IMR-90 (cell line): ENCODE data around the gene MS4A2. TPM values are rescaled to one million over a fixed set of nuclear protein-coding genes. Genes with fewer than 3 reads are reported as not detected.

Experiments used
- ATAC-seq: fragments of 200-7000 bp; cut with Tn5 transposase; 2 replicates; pipeline ENCODE4 v1.9.1; 2020; ENCODE audit warnings: low read depth, mild to moderate bottlenecking, moderate library complexity
- BruUV-seq: library from RNA; stranded (reverse); fragments of 400-500 nt; replicated peaks from 2 replicates; lab custom pipeline; 2021; lab: Mats Ljungman, UMichigan
- CTCF ChIA-PET: fragments of 300-600 bp; formaldehyde crosslinking; extraction: SDS; loops from one replicate; lab custom pipeline; 2021; ENCODE audit warnings: antibody characterized with exemption; lab: Yijun Ruan, JAX
- POLR2A ChIA-PET: fragments of 300-600 bp; sonication (Branson Sonifier 250); formaldehyde crosslinking; loops from one replicate; lab custom pipeline; 2022; ENCODE audit warnings: antibody characterized with exemption; ENCODE audit not compliant: unreplicated experiment; lab: Charles Lee
- DNase-seq: peaks from one replicate; pipeline ENCODE4 v3.0.0; 2013
- H2AFZ ChIP-seq: replicated peaks from 2 replicates; pipeline ENCODE3; 2013; ENCODE audit warnings: low read length, mild to moderate bottlenecking; ENCODE audit not compliant: poor library complexity
- H2AK5ac ChIP-seq: 2 replicates; pipeline ENCODE4 v1.6.1; 2013; ENCODE audit warnings: low read depth, low read length, inconsistent platforms
- H2AK9ac ChIP-seq: replicated peaks from 2 replicates; pipeline ENCODE3; 2013; ENCODE audit warnings: mild to moderate bottlenecking, low read depth, low read length, moderate library complexity; ENCODE audit not compliant: poor library complexity
- H2BK120ac ChIP-seq: 2 replicates; pipeline ENCODE4 v1.6.1; 2013; ENCODE audit warnings: low read depth, low read length, inconsistent platforms
- H2BK15ac ChIP-seq: 3 replicates; pipeline ENCODE4 v1.6.1; 2013; ENCODE audit warnings: low read depth, low read length, inconsistent platforms
- H2BK20ac ChIP-seq: 2 replicates; pipeline ENCODE4 v1.6.1; 2013; ENCODE audit warnings: low read depth, mild to moderate bottlenecking, inconsistent platforms, low read length, moderate library complexity
- H2BK5ac ChIP-seq: 2 replicates; pipeline ENCODE4 v1.6.1; 2013; ENCODE audit warnings: mild to moderate bottlenecking, low read depth, low read length, inconsistent platforms; ENCODE audit not compliant: poor library complexity, severe bottlenecking
- H3K14ac ChIP-seq: replicated peaks from 2 replicates; pipeline ENCODE4 v1.6.1; 2013; ENCODE audit warnings: low read depth, low read length, inconsistent platforms
- H3K18ac ChIP-seq: 2 replicates; pipeline ENCODE4 v1.6.1; 2013; ENCODE audit warnings: low read depth, low read length, control low read depth
- H3K23ac ChIP-seq: 2 replicates; pipeline ENCODE4 v1.6.1; 2013; ENCODE audit warnings: low read depth, low read length, inconsistent platforms
- H3K27ac ChIP-seq: 2 replicates; pipeline ENCODE4 v1.5.1; 2013; ENCODE audit warnings: mild to moderate bottlenecking, control low read depth, low read length; ENCODE audit not compliant: insufficient read depth
- H3K27me3 ChIP-seq: 2 replicates; pipeline ENCODE4 v1.6.1; 2013; ENCODE audit warnings: low read length; ENCODE audit not compliant: control insufficient read depth, insufficient read depth
- H3K36me3 ChIP-seq: 2 replicates; pipeline ENCODE4 v1.6.1; 2013; ENCODE audit warnings: low read length, mixed read lengths; ENCODE audit not compliant: control insufficient read depth, insufficient read depth
- H3K4ac ChIP-seq: 2 replicates; pipeline ENCODE4 v1.6.1; 2013; ENCODE audit warnings: low read depth, low read length, inconsistent platforms
- H3K4me1 ChIP-seq: 2 replicates; pipeline ENCODE4 v1.6.1; 2013; ENCODE audit warnings: low read length, mixed read lengths; ENCODE audit not compliant: control insufficient read depth, insufficient read depth
- H3K4me2 ChIP-seq: 2 replicates; pipeline ENCODE4 v1.6.1; 2013; ENCODE audit warnings: low read depth, mild to moderate bottlenecking, control low read depth, low read length, moderate library complexity
- H3K4me3 ChIP-seq: 2 replicates; pipeline ENCODE4 v1.5.1; 2013; ENCODE audit warnings: low read depth, mild to moderate bottlenecking, control low read depth, low read length, moderate library complexity; ENCODE audit not compliant: insufficient read depth
- H3K56ac ChIP-seq: 2 replicates; pipeline ENCODE4 v1.6.1; 2013; ENCODE audit warnings: low read length, inconsistent platforms; ENCODE audit not compliant: insufficient read depth; ENCODE audit errors: extremely low read depth
- H3K79me1 ChIP-seq, 2 experiments: 2 replicates each; pipeline ENCODE4 v1.6.1; 2013; ENCODE audit warnings: low read length in 2 of 2, inconsistent platforms in 1 of 2, low read depth in 1 of 2
- H3K9ac ChIP-seq: 2 replicates; pipeline ENCODE4 v1.6.1; 2013; ENCODE audit warnings: low read depth, low read length, control low read depth
- H3K9me1 ChIP-seq: 2 replicates; pipeline ENCODE4 v1.6.1; 2013; ENCODE audit warnings: low read length, inconsistent platforms; ENCODE audit not compliant: insufficient read depth
- H3K9me3 ChIP-seq: 2 replicates; pipeline ENCODE4 v1.6.1; 2013; ENCODE audit warnings: low read length; ENCODE audit not compliant: control insufficient read depth, insufficient read depth
- H4K20me1 ChIP-seq: 2 replicates; pipeline ENCODE4 v1.6.1; 2013; ENCODE audit warnings: low read length, inconsistent platforms; ENCODE audit not compliant: insufficient read depth
- H4K5ac ChIP-seq: 2 replicates; pipeline ENCODE4 v1.6.1; 2013; ENCODE audit warnings: mild to moderate bottlenecking, low read depth, low read length, control low read depth
- H4K8ac ChIP-seq, 2 experiments: 2 replicates each; pipeline ENCODE4 v1.6.1; 2013; ENCODE audit warnings: low read depth in 2 of 2, low read length in 2 of 2, control low read depth in 1 of 2, inconsistent platforms in 1 of 2
- H4K91ac ChIP-seq: 2 replicates; pipeline ENCODE4 v1.6.1; 2013; ENCODE audit warnings: low read depth, low read length, inconsistent platforms; ENCODE audit not compliant: insufficient read depth
- BHLHE40 ChIP-seq: fragments of 150-350 bp; IDR thresholded peaks from 2 replicates; pipeline ENCODE4 v1.6.1; 2016; ENCODE audit warnings: mild to moderate bottlenecking, low read depth, low read length
- CEBPB ChIP-seq: IDR thresholded peaks from 2 replicates; pipeline ENCODE4 v1.6.1; 2012; ENCODE audit warnings: low read depth, low read length, improper control_type of control experiment
- CHD1 ChIP-seq: IDR thresholded peaks from 2 replicates; pipeline ENCODE4 v1.6.1; 2012; ENCODE audit warnings: low read depth, low read length, improper control_type of control experiment
- FOS ChIP-seq: fragments of 150-350 bp; IDR thresholded peaks from 2 replicates; pipeline ENCODE4 v1.6.1; 2016; ENCODE audit warnings: low read depth, low read length
- MAFK ChIP-seq: IDR thresholded peaks from 2 replicates; pipeline ENCODE4 v1.6.1; 2012; ENCODE audit warnings: low read depth, low read length, improper control_type of control experiment
- MAZ ChIP-seq: IDR thresholded peaks from 2 replicates; pipeline ENCODE4 v1.6.1; 2012; ENCODE audit warnings: low read depth, mild to moderate bottlenecking, low read length, improper control_type of control experiment, moderate library complexity, borderline replicate concordance
- MXI1 ChIP-seq: IDR thresholded peaks from 2 replicates; pipeline ENCODE4 v1.6.1; 2012; ENCODE audit warnings: low read depth, mild to moderate bottlenecking, low read length, moderate library complexity, borderline replicate concordance
- NFE2L2 ChIP-seq: fragments of 150-350 bp; IDR thresholded peaks from 2 replicates; pipeline ENCODE4 v1.6.1; 2016; ENCODE audit warnings: low read depth, mild to moderate bottlenecking, low read length
- POLR2A ChIP-seq: IDR thresholded peaks from 2 replicates; pipeline ENCODE4 v1.6.1; 2012; ENCODE audit warnings: mild to moderate bottlenecking, low read depth, low read length
- RAD21 ChIP-seq: IDR thresholded peaks from 2 replicates; pipeline ENCODE4 v1.6.1; 2012; ENCODE audit warnings: low read length, improper control_type of control experiment
- RCOR1 ChIP-seq: IDR thresholded peaks from 2 replicates; pipeline ENCODE4 v1.6.1; 2012; ENCODE audit warnings: mild to moderate bottlenecking, low read length, improper control_type of control experiment; ENCODE audit not compliant: insufficient replicate concordance
- RFX5 ChIP-seq: IDR thresholded peaks from 2 replicates; pipeline ENCODE4 v1.8.0; 2012; ENCODE audit warnings: low read depth, mild to moderate bottlenecking, low read length, moderate library complexity
- SMC3 ChIP-seq: fragments of 150-350 bp; IDR thresholded peaks from 2 replicates; pipeline ENCODE4 v1.6.1; 2016; ENCODE audit warnings: low read depth, mild to moderate bottlenecking, antibody characterized with exemption, low read length, moderate library complexity
- WGBS, 2 experiments: methylation state at CpG; one replicate each; pipeline versions ENCODE4 v1.1.5 to v1.1.7; 2013; ENCODE audit warnings: missing lambda C conversion rate in 2 of 2; ENCODE audit not compliant: insufficient read length in 1 of 2; ENCODE audit errors: extremely low coverage in 2 of 2; 5-methylcytosine and 5-hydroxymethylcytosine counted together
- dilution Hi-C: fragments of 300-500 bp; cut with HindIII; formaldehyde crosslinking; loops from one replicate; pipeline ENCODE4 v1.14.3; 2018; ENCODE audit warnings: low sequenced_read_pairs; ENCODE audit not compliant: unreplicated experiment
- in situ Hi-C: fragments of 300-500 bp; cut with MboI; formaldehyde crosslinking; loops from 3 replicates; pipeline ENCODE4 v1.14.3; 2019; ENCODE audit warnings: low sequenced_read_pairs, inconsistent platforms, mixed read lengths
- intact Hi-C: fragments of 100-400 bp; cut with micrococcal nuclease; formaldehyde crosslinking; loops from 2 replicates; pipeline ENCODE4 v1.10.0; 2022
- polyA plus RNA-seq, 3 experiments: library from polyadenylated mRNA; depleted of rRNA; stranded (reverse); fragments of >200 nt; gene quantifications; 2 replicates each; pipeline ENCODE4 v1.2.3, GENCODE V29; 2012; ENCODE audit warnings: low replicate concordance in 1 of 3
- total RNA-seq: library from RNA; depleted of rRNA; stranded (reverse); fragments of >200 nt; gene quantifications from 2 replicates; pipeline ENCODE4 v1.2.3, GENCODE V29; 2012
- TF ChIP-seq, protein P1 (sequence below): fragments of 150-350 bp; IDR thresholded peaks from 2 replicates; pipeline ENCODE4 v1.6.1; 2016; ENCODE audit warnings: low read depth, mild to moderate bottlenecking, low read length, moderate library complexity, borderline replicate concordance
- TF ChIP-seq, protein P2 (sequence below): conservative IDR thresholded peaks from 2 replicates; pipeline ENCODE4 v1.5.1; 2012; ENCODE audit warnings: mild to moderate bottlenecking, low read depth, low read length, improper control_type of control experiment
- TF ChIP-seq, protein P3 (sequence below): fragments of 150-350 bp; IDR thresholded peaks from 2 replicates; pipeline ENCODE4 v1.6.1; 2017; ENCODE audit warnings: mild to moderate bottlenecking, antibody characterized with exemption, low read length, low read depth

Gene MS4A2
- total and polyA plus RNA-seq, 2 of the 4 experiments (the other 2 are of a cell fraction), result not detected

DNA sequence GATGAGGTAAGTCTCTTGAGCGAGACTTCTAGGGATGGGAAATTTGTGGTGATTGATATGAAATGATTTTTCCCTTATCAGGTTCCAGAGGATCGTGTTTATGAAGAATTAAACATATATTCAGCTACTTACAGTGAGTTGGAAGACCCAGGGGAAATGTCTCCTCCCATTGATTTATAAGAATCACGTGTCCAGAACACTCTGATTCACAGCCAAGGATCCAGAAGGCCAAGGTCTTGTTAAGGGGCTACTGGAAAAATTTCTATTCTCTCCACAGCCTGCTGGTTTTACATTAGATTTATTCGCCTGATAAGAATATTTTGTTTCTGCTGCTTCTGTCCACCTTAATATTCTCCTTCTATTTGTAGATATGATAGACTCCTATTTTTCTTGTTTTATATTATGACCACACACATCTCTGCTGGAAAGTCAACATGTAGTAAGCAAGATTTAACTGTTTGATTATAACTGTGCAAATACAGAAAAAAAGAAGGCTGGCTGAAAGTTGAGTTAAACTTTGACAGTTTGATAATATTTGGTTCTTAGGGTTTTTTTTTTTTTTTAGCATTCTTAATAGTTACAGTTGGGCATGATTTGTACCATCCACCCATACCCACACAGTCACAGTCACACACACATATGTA is 7.1 kb downstream of the MS4A2 start:
- H3K9me1 ChIP-seq, result no peaks in the 10 kb centered on the region
- H4K8ac ChIP-seq, result no peak overlapping the region
- TF ChIP-seq MAFK, result no peak
- TF ChIP-seq NFE2L2, result no peak
- no peak for TF ChIP-seq RFX5
- TF ChIP-seq, protein P1, sequence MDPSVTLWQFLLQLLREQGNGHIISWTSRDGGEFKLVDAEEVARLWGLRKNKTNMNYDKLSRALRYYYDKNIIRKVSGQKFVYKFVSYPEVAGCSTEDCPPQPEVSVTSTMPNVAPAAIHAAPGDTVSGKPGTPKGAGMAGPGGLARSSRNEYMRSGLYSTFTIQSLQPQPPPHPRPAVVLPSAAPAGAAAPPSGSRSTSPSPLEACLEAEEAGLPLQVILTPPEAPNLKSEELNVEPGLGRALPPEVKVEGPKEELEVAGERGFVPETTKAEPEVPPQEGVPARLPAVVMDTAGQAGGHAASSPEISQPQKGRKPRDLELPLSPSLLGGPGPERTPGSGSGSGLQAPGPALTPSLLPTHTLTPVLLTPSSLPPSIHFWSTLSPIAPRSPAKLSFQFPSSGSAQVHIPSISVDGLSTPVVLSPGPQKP, result no peak
- no peak for TF ChIP-seq SMC3
- TF ChIP-seq, protein P2, sequence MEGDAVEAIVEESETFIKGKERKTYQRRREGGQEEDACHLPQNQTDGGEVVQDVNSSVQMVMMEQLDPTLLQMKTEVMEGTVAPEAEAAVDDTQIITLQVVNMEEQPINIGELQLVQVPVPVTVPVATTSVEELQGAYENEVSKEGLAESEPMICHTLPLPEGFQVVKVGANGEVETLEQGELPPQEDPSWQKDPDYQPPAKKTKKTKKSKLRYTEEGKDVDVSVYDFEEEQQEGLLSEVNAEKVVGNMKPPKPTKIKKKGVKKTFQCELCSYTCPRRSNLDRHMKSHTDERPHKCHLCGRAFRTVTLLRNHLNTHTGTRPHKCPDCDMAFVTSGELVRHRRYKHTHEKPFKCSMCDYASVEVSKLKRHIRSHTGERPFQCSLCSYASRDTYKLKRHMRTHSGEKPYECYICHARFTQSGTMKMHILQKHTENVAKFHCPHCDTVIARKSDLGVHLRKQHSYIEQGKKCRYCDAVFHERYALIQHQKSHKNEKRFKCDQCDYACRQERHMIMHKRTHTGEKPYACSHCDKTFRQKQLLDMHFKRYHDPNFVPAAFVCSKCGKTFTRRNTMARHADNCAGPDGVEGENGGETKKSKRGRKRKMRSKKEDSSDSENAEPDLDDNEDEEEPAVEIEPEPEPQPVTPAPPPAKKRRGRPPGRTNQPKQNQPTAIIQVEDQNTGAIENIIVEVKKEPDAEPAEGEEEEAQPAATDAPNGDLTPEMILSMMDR, result no peak
- TF ChIP-seq MAZ, result no peak
- TF ChIP-seq CHD1, result no peak
- TF ChIP-seq, protein P3, sequence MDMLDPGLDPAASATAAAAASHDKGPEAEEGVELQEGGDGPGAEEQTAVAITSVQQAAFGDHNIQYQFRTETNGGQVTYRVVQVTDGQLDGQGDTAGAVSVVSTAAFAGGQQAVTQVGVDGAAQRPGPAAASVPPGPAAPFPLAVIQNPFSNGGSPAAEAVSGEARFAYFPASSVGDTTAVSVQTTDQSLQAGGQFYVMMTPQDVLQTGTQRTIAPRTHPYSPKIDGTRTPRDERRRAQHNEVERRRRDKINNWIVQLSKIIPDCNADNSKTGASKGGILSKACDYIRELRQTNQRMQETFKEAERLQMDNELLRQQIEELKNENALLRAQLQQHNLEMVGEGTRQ, result no peak
- no peak for TF ChIP-seq RAD21
- no peak for TF ChIP-seq FOS
- no peak for TF ChIP-seq CEBPB
- TF ChIP-seq POLR2A, result no peak
- no peak for TF ChIP-seq MXI1
- TF ChIP-seq BHLHE40, result no peak
- TF ChIP-seq RCOR1, result no peak
- WGBS, 2 experiments, result no CpG with 5 or more reads among the region's 4 CpGs
- CTCF ChIA-PET, result no interaction called here
- no peak overlapping the region for H3K4me3 ChIP-seq
- ATAC-seq (no peak), DNase-seq (no peak)
- H3K9me3 ChIP-seq, result no peaks in the 10 kb centered on the region
- H3K27me3 ChIP-seq, result no peaks in the 10 kb centered on the region
- no peaks in the 10 kb centered on the region for H3K4me1 ChIP-seq
- no peak overlapping the region for H2BK5ac ChIP-seq
- H3K4ac ChIP-seq, result no peak overlapping the region
- no peaks in the 10 kb centered on the region for H4K20me1 ChIP-seq
- H3K27ac ChIP-seq, result no peak overlapping the region
- H3K4me2 ChIP-seq, result no peak overlapping the region
- H3K9ac ChIP-seq, result no peak overlapping the region
- no peak overlapping the region for H2BK15ac ChIP-seq
- no peak overlapping the region for H2BK120ac ChIP-seq
- H3K56ac ChIP-seq, result no peak overlapping the region
- no peak overlapping the region for H3K23ac ChIP-seq
- no peak overlapping the region for H2BK20ac ChIP-seq
- H3K18ac ChIP-seq, result no peak overlapping the region
- dilution Hi-C loops (no loop called here), in situ Hi-C loops (no loop called here), intact Hi-C loops (no loop called here)
- no peak overlapping the region for H2AK9ac ChIP-seq
- BruUV-seq, result no TSS peak
- POLR2A ChIA-PET, result no interaction called here
- no peak overlapping the region for H2AFZ ChIP-seq
- no peak overlapping the region for H4K5ac ChIP-seq
- no peak overlapping the region for H3K14ac ChIP-seq
- H2AK5ac ChIP-seq, result no peak overlapping the region
- no peaks in the 10 kb centered on the region for H3K79me1 ChIP-seq
- no peaks in the 10 kb centered on the region for H3K36me3 ChIP-seq
- no peak overlapping the region for H4K91ac ChIP-seq
